Ammon's horn (tissue), 1 donor: Measurements from ENCODE around the gene VAX1.
"Not testable (repeated sequence)": the region's sequence is repeated elsewhere in the genome, so short reads cannot be mapped to it uniquely, and the experiment has no call there.

Experiments used
- DNase-seq: peaks from one replicate; pipeline ENCODE4 v3.0.0-alpha.2; 2016; ENCODE audit warnings: low spot score

Gene VAX1

GRCh38 chr10:117134306-117135025, 3.6 kb downstream of the VAX1 start:
- DNase-seq = no peak

GRCh38 chr10:117134056-117134305, 4.1 kb downstream of the VAX1 start:
- DNase-seq = no peak

- DNase-seq = no peak
These were observed 4.6 kb downstream of the VAX1 start for GRCh38 chr10:117133273-117134055.

GRCh38 chr10:117132751-117133231, 5.3 kb downstream of the VAX1 start:
- no peak for DNase-seq

GRCh38 chr10:117131376-117132327, 6.4 kb downstream of the VAX1 start:
- no peak for DNase-seq

- no peak for DNase-seq
These were observed 7.2 kb downstream of the VAX1 start for GRCh38 chr10:117130862-117131375.

GRCh38 chr10:117130346-117130745, 7.7 kb downstream of the VAX1 start:
- no peak for DNase-seq

GRCh38 chr10:117126645-117127044, 11.4 kb downstream of the VAX1 start:
- not testable (repeated sequence) for DNase-seq

GRCh38 chr10:117126034-117126433, 12.0 kb downstream of the VAX1 start:
- DNase-seq = no peak

GRCh38 chr10:117112220-117112619, 25.9 kb downstream of the VAX1 start:
- DNase-seq = no peak

GRCh38 chr10:117107238-117107637, 30.8 kb downstream of the VAX1 start:
- no peak for DNase-seq

GRCh38 chr10:117096599-117097201, 41.4 kb downstream of the VAX1 start:
- DNase-seq = peak; percentile 32

- DNase-seq = peak; percentile 79
These were observed 43.2 kb downstream of the VAX1 start for GRCh38 chr10:117094856-117095255.

- DNase-seq = peak; percentile 32
These were observed 45.7 kb downstream of the VAX1 start for GRCh38 chr10:117092386-117092785.

GRCh38 chr10:117090834-117091233, 47.2 kb downstream of the VAX1 start:
- DNase-seq = no peak

GRCh38 chr10:117087521-117087920, 50.5 kb downstream of the VAX1 start:
- no peak for DNase-seq

- no peak for DNase-seq
These were observed 51.5 kb downstream of the VAX1 start for GRCh38 chr10:117086546-117086945.

- not testable (repeated sequence) for DNase-seq
These were observed 53.4 kb downstream of the VAX1 start for GRCh38 chr10:117084421-117085246.
